ENCODE measurements around the gene ZMYND8.

The ZMYND8 gene

GRCh38 chr20:47337413-47337812 lies 19.1 kb downstream of the ZMYND8 start:
- Histone ChIP-seq H3K4ac (ENCODE audit: low read depth in 1 of 2, low read length in 2 of 2) (no peak overlapping the region), H2BK120ac (ENCODE audit: low read depth, low read length) (no peak overlapping the region), H3K4me2 (ENCODE audit: low read length, poor library complexity, severe bottlenecking) (no peak overlapping the region), H3K27me3 (ENCODE audit: control insufficient read depth in 1 of 2, insufficient read depth in 1 of 2, low read length in 2 of 2) (no peaks in the 10 kb centered on the region), H3K4me3 (ENCODE audit: insufficient read depth in 1 of 2, low read depth in 1 of 2, low read length in 2 of 2) (no peak overlapping the region), H3K23ac (ENCODE audit: low read length in 2 of 2) (no peak overlapping the region), H3K36me3 (ENCODE audit: control insufficient read depth in 1 of 2, insufficient read depth in 2 of 2, low read depth in 1 of 2, low read length in 2 of 2) (peaks cover 11 to 16% of the 10 kb centered on the region in 2 experiments), H2AFZ (ENCODE audit: low read depth, low read length) (no peak overlapping the region), H2BK15ac (ENCODE audit: low read depth, poor library complexity, severe bottlenecking) (no peak overlapping the region), H3K9ac (ENCODE audit: low read length) (no peak overlapping the region), H3K9me3 (ENCODE audit: control insufficient read depth, low read length) (no peaks in the 10 kb centered on the region), H3K18ac (ENCODE audit: low read depth in 1 of 2, low read length in 2 of 2) (no peak overlapping the region), H3K79me1 (replicated peaks; ENCODE audit: low read length, poor library complexity, severe bottlenecking) (peaks cover 12% of the 10 kb centered on the region), H4K91ac (ENCODE audit: low read length) (no peak overlapping the region), H3K27ac (ENCODE audit: low read length, poor library complexity, severe bottlenecking) (no peak overlapping the region), H2BK12ac (ENCODE audit: low read length in 2 of 2) (no peak overlapping the region), H3K14ac (ENCODE audit: low read length in 2 of 2) (no peak overlapping the region), H2AK5ac (ENCODE audit: low read length, severe bottlenecking) (peak overlapping the region; percentile 22), H4K8ac (ENCODE audit: low read length) (no peak overlapping the region), H2BK5ac (ENCODE audit: low read depth, low read length, poor library complexity, severe bottlenecking) (no peak overlapping the region), H3K4me1 (ENCODE audit: control insufficient read depth, insufficient read depth, low read depth, low read length) (peaks cover 17% of the 10 kb centered on the region)
- over 99% methylated on average over 4 of the region's 7 CpGs for WGBS
- no peak for DNase-seq

- WGBS = 84% methylated on average over 16 of the region's 17 CpGs
- H3K14ac ChIP-seq (ENCODE audit: low read length in 2 of 2) = no peak overlapping the region
- peak overlapping the region; percentile 84 for H3K9ac ChIP-seq (ENCODE audit: low read length)
- no peak overlapping the region for H2BK15ac ChIP-seq (ENCODE audit: low read depth, poor library complexity, severe bottlenecking)
- peak overlapping the region; percentile 69 for H2AK5ac ChIP-seq (ENCODE audit: low read length, severe bottlenecking)
- peak overlapping the region; percentile 79 for H3K27ac ChIP-seq (ENCODE audit: low read length, poor library complexity, severe bottlenecking)
- no peaks in the 10 kb centered on the region for H3K9me3 ChIP-seq (ENCODE audit: control insufficient read depth, low read length)
- peak overlapping the region; percentile 8 to 70 for H3K18ac ChIP-seq (ENCODE audit: low read depth in 1 of 2, low read length in 2 of 2)
- H4K91ac ChIP-seq (ENCODE audit: low read length) = peak overlapping the region; percentile 25
- H3K36me3 ChIP-seq (ENCODE audit: control insufficient read depth in 1 of 2, insufficient read depth in 2 of 2, low read depth in 1 of 2, low read length in 2 of 2) = peaks cover 11 to 18% of the 10 kb centered on the region in 2 experiments
- DNase-seq = peak; percentile 53
- H3K23ac ChIP-seq (ENCODE audit: low read length in 2 of 2) = no peak overlapping the region
- no peak overlapping the region for H2AFZ ChIP-seq (ENCODE audit: low read depth, low read length)
- peak overlapping the region in 1 of 2 experiments; percentile 65 for H2BK12ac ChIP-seq (ENCODE audit: low read length in 2 of 2)
- peak overlapping the region in 1 of 2 experiments; percentile 63 for H3K4me3 ChIP-seq (ENCODE audit: insufficient read depth in 1 of 2, low read depth in 1 of 2, low read length in 2 of 2)
- H3K4ac ChIP-seq (ENCODE audit: low read depth in 1 of 2, low read length in 2 of 2) = peak overlapping the region; percentile 9 to 62
- no peaks in the 10 kb centered on the region for H3K27me3 ChIP-seq (ENCODE audit: control insufficient read depth in 1 of 2, insufficient read depth in 1 of 2, low read length in 2 of 2)
- H3K79me1 ChIP-seq (replicated peaks; ENCODE audit: low read length, poor library complexity, severe bottlenecking) = peaks cover 12% of the 10 kb centered on the region
- peak overlapping the region; percentile 57 for H2BK120ac ChIP-seq (ENCODE audit: low read depth, low read length)
- peaks cover 21% of the 10 kb centered on the region for H3K4me1 ChIP-seq (ENCODE audit: control insufficient read depth, insufficient read depth, low read depth, low read length)
- peak overlapping the region; percentile 77 for H4K8ac ChIP-seq (ENCODE audit: low read length)
- H2BK5ac ChIP-seq (ENCODE audit: low read depth, low read length, poor library complexity, severe bottlenecking) = no peak overlapping the region
- no peak overlapping the region for H3K4me2 ChIP-seq (ENCODE audit: low read length, poor library complexity, severe bottlenecking)
Observed at GRCh38 chr20:47336129-47336754, 20.3 kb downstream of the ZMYND8 start.

- peaks cover 13% of the 10 kb centered on the region for H3K79me1 ChIP-seq (replicated peaks; ENCODE audit: low read length, poor library complexity, severe bottlenecking)
- peaks cover 11 to 18% of the 10 kb centered on the region in 2 experiments for H3K36me3 ChIP-seq (ENCODE audit: control insufficient read depth in 1 of 2, insufficient read depth in 2 of 2, low read depth in 1 of 2, low read length in 2 of 2)
- H2AFZ ChIP-seq (ENCODE audit: low read depth, low read length) = no peak overlapping the region
- H3K23ac ChIP-seq (ENCODE audit: low read length in 2 of 2) = no peak overlapping the region
- no peak overlapping the region for H3K4me2 ChIP-seq (ENCODE audit: low read length, poor library complexity, severe bottlenecking)
- no peaks in the 10 kb centered on the region for H3K9me3 ChIP-seq (ENCODE audit: control insufficient read depth, low read length)
- H3K4me3 ChIP-seq (ENCODE audit: insufficient read depth in 1 of 2, low read depth in 1 of 2, low read length in 2 of 2) = peak overlapping the region in 1 of 2 experiments; percentile 63
- H3K27me3 ChIP-seq (ENCODE audit: control insufficient read depth in 1 of 2, insufficient read depth in 1 of 2, low read length in 2 of 2) = no peaks in the 10 kb centered on the region
- H2BK12ac ChIP-seq (ENCODE audit: low read length in 2 of 2) = no peak overlapping the region
- H4K8ac ChIP-seq (ENCODE audit: low read length) = no peak overlapping the region
- peak overlapping the region; percentile 84 for H3K9ac ChIP-seq (ENCODE audit: low read length)
- no peak overlapping the region for H4K91ac ChIP-seq (ENCODE audit: low read length)
- 88% methylated on average over 7 of the region's 12 CpGs for WGBS
- H2BK120ac ChIP-seq (ENCODE audit: low read depth, low read length) = peak overlapping the region; percentile 21
- DNase-seq = no peak
- H3K4me1 ChIP-seq (ENCODE audit: control insufficient read depth, insufficient read depth, low read depth, low read length) = peaks cover 21% of the 10 kb centered on the region
- H3K14ac ChIP-seq (ENCODE audit: low read length in 2 of 2) = no peak overlapping the region
- no peak overlapping the region for H2BK15ac ChIP-seq (ENCODE audit: low read depth, poor library complexity, severe bottlenecking)
- peak overlapping the region; percentile 68 for H2BK5ac ChIP-seq (ENCODE audit: low read depth, low read length, poor library complexity, severe bottlenecking)
- H3K27ac ChIP-seq (ENCODE audit: low read length, poor library complexity, severe bottlenecking) = peak overlapping the region; percentile 79
- H3K4ac ChIP-seq (ENCODE audit: low read depth in 1 of 2, low read length in 2 of 2) = no peak overlapping the region
- peak overlapping the region; percentile 40 for H2AK5ac ChIP-seq (ENCODE audit: low read length, severe bottlenecking)
- H3K18ac ChIP-seq (ENCODE audit: low read depth in 1 of 2, low read length in 2 of 2) = no peak overlapping the region
Observed at GRCh38 chr20:47335251-47336128, 21.0 kb downstream of the ZMYND8 start.

GRCh38 chr20:47334022-47334551 lies 22.4 kb downstream of the ZMYND8 start:
- no peak overlapping the region for H4K8ac ChIP-seq (ENCODE audit: low read length)
- peak overlapping the region; percentile 75 for H3K9ac ChIP-seq (ENCODE audit: low read length)
- H3K36me3 ChIP-seq (ENCODE audit: control insufficient read depth in 1 of 2, insufficient read depth in 2 of 2, low read depth in 1 of 2, low read length in 2 of 2) = peaks cover 11 to 18% of the 10 kb centered on the region in 2 experiments
- H2BK12ac ChIP-seq (ENCODE audit: low read length in 2 of 2) = no peak overlapping the region
- peak overlapping the region in 1 of 2 experiments; percentile 28 for H3K4me3 ChIP-seq (ENCODE audit: insufficient read depth in 1 of 2, low read depth in 1 of 2, low read length in 2 of 2)
- peak overlapping the region; percentile 88 for H3K27ac ChIP-seq (ENCODE audit: low read length, poor library complexity, severe bottlenecking)
- H3K27me3 ChIP-seq (ENCODE audit: control insufficient read depth in 1 of 2, insufficient read depth in 1 of 2, low read length in 2 of 2) = no peaks in the 10 kb centered on the region
- no peak overlapping the region for H3K23ac ChIP-seq (ENCODE audit: low read length in 2 of 2)
- no peak overlapping the region for H2AFZ ChIP-seq (ENCODE audit: low read depth, low read length)
- H3K4ac ChIP-seq (ENCODE audit: low read depth in 1 of 2, low read length in 2 of 2) = no peak overlapping the region
- no peak overlapping the region for H3K18ac ChIP-seq (ENCODE audit: low read depth in 1 of 2, low read length in 2 of 2)
- no peak overlapping the region for H3K4me2 ChIP-seq (ENCODE audit: low read length, poor library complexity, severe bottlenecking)
- H3K14ac ChIP-seq (ENCODE audit: low read length in 2 of 2) = no peak overlapping the region
- DNase-seq = peak; percentile 97
- no peak overlapping the region for H2BK5ac ChIP-seq (ENCODE audit: low read depth, low read length, poor library complexity, severe bottlenecking)
- no peak overlapping the region for H2AK5ac ChIP-seq (ENCODE audit: low read length, severe bottlenecking)
- no peaks in the 10 kb centered on the region for H3K9me3 ChIP-seq (ENCODE audit: control insufficient read depth, low read length)
- H3K4me1 ChIP-seq (ENCODE audit: control insufficient read depth, insufficient read depth, low read depth, low read length) = peaks cover 21% of the 10 kb centered on the region
- 0% methylated on average over 3 of the region's 6 CpGs for whole genome bisulfite sequencing
- H2BK15ac ChIP-seq (ENCODE audit: low read depth, poor library complexity, severe bottlenecking) = no peak overlapping the region
- peaks cover 13% of the 10 kb centered on the region for H3K79me1 ChIP-seq (replicated peaks; ENCODE audit: low read length, poor library complexity, severe bottlenecking)
- H2BK120ac ChIP-seq (ENCODE audit: low read depth, low read length) = no peak overlapping the region
- no peak overlapping the region for H4K91ac ChIP-seq (ENCODE audit: low read length)

All from mesenchymal stem cell (in vitro differentiated cells and primary cell).